IMR-90 (cell line): ENCODE results near the gene RASSF5. TPM values are rescaled to one million over a fixed set of nuclear protein-coding genes. Genes with fewer than 3 reads are reported as not detected.
A peak's percentile ranks its signal among the peaks of the same experiment; 100 is the strongest.

Experiments
- ATAC-seq: fragments of 200-7000 bp; cut with Tn5 transposase; 2 replicates; pipeline ENCODE4 v1.9.1; 2020; ENCODE audit warnings: low read depth, mild to moderate bottlenecking, moderate library complexity
- BruUV-seq: library from RNA; stranded (reverse); fragments of 400-500 nt; replicated peaks from 2 replicates; lab custom pipeline; 2021; lab: Mats Ljungman, UMichigan
- CTCF ChIA-PET: fragments of 300-600 bp; formaldehyde crosslinking; extraction: SDS; loops from one replicate; lab custom pipeline; 2021; ENCODE audit warnings: antibody characterized with exemption; lab: Yijun Ruan, JAX
- POLR2A ChIA-PET: fragments of 300-600 bp; sonication (Branson Sonifier 250); formaldehyde crosslinking; loops from one replicate; lab custom pipeline; 2022; ENCODE audit warnings: antibody characterized with exemption; ENCODE audit not compliant: unreplicated experiment; lab: Charles Lee
- DNase-seq: peaks from one replicate; pipeline ENCODE4 v3.0.0; 2013
- H2AFZ ChIP-seq: replicated peaks from 2 replicates; pipeline ENCODE3; 2013; ENCODE audit warnings: low read length, mild to moderate bottlenecking; ENCODE audit not compliant: poor library complexity
- H2AK5ac ChIP-seq: 2 replicates; pipeline ENCODE4 v1.6.1; 2013; ENCODE audit warnings: low read depth, low read length, inconsistent platforms
- H2AK9ac ChIP-seq: replicated peaks from 2 replicates; pipeline ENCODE3; 2013; ENCODE audit warnings: mild to moderate bottlenecking, low read depth, low read length, moderate library complexity; ENCODE audit not compliant: poor library complexity
- H2BK120ac ChIP-seq: 2 replicates; pipeline ENCODE4 v1.6.1; 2013; ENCODE audit warnings: low read depth, low read length, inconsistent platforms
- H2BK15ac ChIP-seq: 3 replicates; pipeline ENCODE4 v1.6.1; 2013; ENCODE audit warnings: low read depth, low read length, inconsistent platforms
- H2BK20ac ChIP-seq: 2 replicates; pipeline ENCODE4 v1.6.1; 2013; ENCODE audit warnings: low read depth, mild to moderate bottlenecking, inconsistent platforms, low read length, moderate library complexity
- H2BK5ac ChIP-seq: 2 replicates; pipeline ENCODE4 v1.6.1; 2013; ENCODE audit warnings: mild to moderate bottlenecking, low read depth, low read length, inconsistent platforms; ENCODE audit not compliant: poor library complexity, severe bottlenecking
- H3K14ac ChIP-seq: replicated peaks from 2 replicates; pipeline ENCODE4 v1.6.1; 2013; ENCODE audit warnings: low read depth, low read length, inconsistent platforms
- H3K18ac ChIP-seq: 2 replicates; pipeline ENCODE4 v1.6.1; 2013; ENCODE audit warnings: low read depth, low read length, control low read depth
- H3K23ac ChIP-seq: 2 replicates; pipeline ENCODE4 v1.6.1; 2013; ENCODE audit warnings: low read depth, low read length, inconsistent platforms
- H3K27ac ChIP-seq: 2 replicates; pipeline ENCODE4 v1.5.1; 2013; ENCODE audit warnings: mild to moderate bottlenecking, control low read depth, low read length; ENCODE audit not compliant: insufficient read depth
- H3K27me3 ChIP-seq: 2 replicates; pipeline ENCODE4 v1.6.1; 2013; ENCODE audit warnings: low read length; ENCODE audit not compliant: control insufficient read depth, insufficient read depth
- H3K36me3 ChIP-seq: 2 replicates; pipeline ENCODE4 v1.6.1; 2013; ENCODE audit warnings: low read length, mixed read lengths; ENCODE audit not compliant: control insufficient read depth, insufficient read depth
- H3K4ac ChIP-seq: 2 replicates; pipeline ENCODE4 v1.6.1; 2013; ENCODE audit warnings: low read depth, low read length, inconsistent platforms
- H3K4me1 ChIP-seq: 2 replicates; pipeline ENCODE4 v1.6.1; 2013; ENCODE audit warnings: low read length, mixed read lengths; ENCODE audit not compliant: control insufficient read depth, insufficient read depth
- H3K4me2 ChIP-seq: 2 replicates; pipeline ENCODE4 v1.6.1; 2013; ENCODE audit warnings: low read depth, mild to moderate bottlenecking, control low read depth, low read length, moderate library complexity
- H3K4me3 ChIP-seq: 2 replicates; pipeline ENCODE4 v1.5.1; 2013; ENCODE audit warnings: low read depth, mild to moderate bottlenecking, control low read depth, low read length, moderate library complexity; ENCODE audit not compliant: insufficient read depth
- H3K56ac ChIP-seq: 2 replicates; pipeline ENCODE4 v1.6.1; 2013; ENCODE audit warnings: low read length, inconsistent platforms; ENCODE audit not compliant: insufficient read depth; ENCODE audit errors: extremely low read depth
- H3K79me1 ChIP-seq, 2 experiments: 2 replicates each; pipeline ENCODE4 v1.6.1; 2013; ENCODE audit warnings: low read length in 2 of 2, inconsistent platforms in 1 of 2, low read depth in 1 of 2
- H3K9ac ChIP-seq: 2 replicates; pipeline ENCODE4 v1.6.1; 2013; ENCODE audit warnings: low read depth, low read length, control low read depth
- H3K9me1 ChIP-seq: 2 replicates; pipeline ENCODE4 v1.6.1; 2013; ENCODE audit warnings: low read length, inconsistent platforms; ENCODE audit not compliant: insufficient read depth
- H3K9me3 ChIP-seq: 2 replicates; pipeline ENCODE4 v1.6.1; 2013; ENCODE audit warnings: low read length; ENCODE audit not compliant: control insufficient read depth, insufficient read depth
- H4K20me1 ChIP-seq: 2 replicates; pipeline ENCODE4 v1.6.1; 2013; ENCODE audit warnings: low read length, inconsistent platforms; ENCODE audit not compliant: insufficient read depth
- H4K5ac ChIP-seq: 2 replicates; pipeline ENCODE4 v1.6.1; 2013; ENCODE audit warnings: mild to moderate bottlenecking, low read depth, low read length, control low read depth
- H4K8ac ChIP-seq, 2 experiments: 2 replicates each; pipeline ENCODE4 v1.6.1; 2013; ENCODE audit warnings: low read depth in 2 of 2, low read length in 2 of 2, control low read depth in 1 of 2, inconsistent platforms in 1 of 2
- H4K91ac ChIP-seq: 2 replicates; pipeline ENCODE4 v1.6.1; 2013; ENCODE audit warnings: low read depth, low read length, inconsistent platforms; ENCODE audit not compliant: insufficient read depth
- CEBPB ChIP-seq: IDR thresholded peaks from 2 replicates; pipeline ENCODE4 v1.6.1; 2012; ENCODE audit warnings: low read depth, low read length, improper control_type of control experiment
- FOS ChIP-seq: fragments of 150-350 bp; IDR thresholded peaks from 2 replicates; pipeline ENCODE4 v1.6.1; 2016; ENCODE audit warnings: low read depth, low read length
- MAFK ChIP-seq: IDR thresholded peaks from 2 replicates; pipeline ENCODE4 v1.6.1; 2012; ENCODE audit warnings: low read depth, low read length, improper control_type of control experiment
- MAZ ChIP-seq: IDR thresholded peaks from 2 replicates; pipeline ENCODE4 v1.6.1; 2012; ENCODE audit warnings: low read depth, mild to moderate bottlenecking, low read length, improper control_type of control experiment, moderate library complexity, borderline replicate concordance
- MXI1 ChIP-seq: IDR thresholded peaks from 2 replicates; pipeline ENCODE4 v1.6.1; 2012; ENCODE audit warnings: low read depth, mild to moderate bottlenecking, low read length, moderate library complexity, borderline replicate concordance
- RAD21 ChIP-seq: IDR thresholded peaks from 2 replicates; pipeline ENCODE4 v1.6.1; 2012; ENCODE audit warnings: low read length, improper control_type of control experiment
- WGBS, 2 experiments: methylation state at CpG; one replicate each; pipeline versions ENCODE4 v1.1.5 to v1.1.7; 2013; ENCODE audit warnings: missing lambda C conversion rate in 2 of 2; ENCODE audit not compliant: insufficient read length in 1 of 2; ENCODE audit errors: extremely low coverage in 2 of 2; 5-methylcytosine and 5-hydroxymethylcytosine counted together
- dilution Hi-C: fragments of 300-500 bp; cut with HindIII; formaldehyde crosslinking; loops from one replicate; pipeline ENCODE4 v1.14.3; 2018; ENCODE audit warnings: low sequenced_read_pairs; ENCODE audit not compliant: unreplicated experiment
- in situ Hi-C: fragments of 300-500 bp; cut with MboI; formaldehyde crosslinking; loops from 3 replicates; pipeline ENCODE4 v1.14.3; 2019; ENCODE audit warnings: low sequenced_read_pairs, inconsistent platforms, mixed read lengths
- intact Hi-C: fragments of 100-400 bp; cut with micrococcal nuclease; formaldehyde crosslinking; loops from 2 replicates; pipeline ENCODE4 v1.10.0; 2022
- polyA plus RNA-seq, 3 experiments: library from polyadenylated mRNA; depleted of rRNA; stranded (reverse); fragments of >200 nt; gene quantifications; 2 replicates each; pipeline ENCODE4 v1.2.3, GENCODE V29; 2012; ENCODE audit warnings: low replicate concordance in 1 of 3
- total RNA-seq: library from RNA; depleted of rRNA; stranded (reverse); fragments of >200 nt; gene quantifications from 2 replicates; pipeline ENCODE4 v1.2.3, GENCODE V29; 2012

The RASSF5 gene
- total and polyA plus RNA-seq, 2 of the 4 experiments (the other 2 are of a cell fraction): 0.18 to 1.1 TPM

GRCh38 chr1:206513312-206514111, 6.2 kb downstream of the RASSF5 start:
- no peaks in the 10 kb centered on the region for H3K27me3 ChIP-seq
- H3K27ac ChIP-seq: peak overlapping the region; percentile 26; the same call in 1 of the 2 replicates
- no peaks in the 10 kb centered on the region for H3K9me3 ChIP-seq
- H3K4me1 ChIP-seq: peaks cover 21% of the 10 kb centered on the region
- in situ Hi-C loops (no loop called here), intact Hi-C loops (no loop called here), dilution Hi-C loops (no loop called here)
- peak overlapping the region; percentile 46 to 85; a peak in 3 of 4 replicates for H4K8ac ChIP-seq
- DNase-seq: peak; percentile 87
- H3K18ac ChIP-seq: peak overlapping the region; percentile 28
- peak overlapping the region; percentile 79 for H2AK9ac ChIP-seq
- CTCF ChIA-PET: no interaction called here
- H3K4me3 ChIP-seq: no peak overlapping the region
- no peak overlapping the region; the same call in 1 of the 2 replicates for H3K23ac ChIP-seq
- peaks cover 0 to 7% of the 10 kb centered on the region in 2 experiments; a peak in 1 of 4 replicates for H3K79me1 ChIP-seq
- peak overlapping the region; percentile 44 for H3K14ac ChIP-seq
- H3K9me1 ChIP-seq: peaks cover 10% of the 10 kb centered on the region; the same call in 1 of the 2 replicates
- 0 out of 2 replicates have a peak overlapping the region, but pooled peaks have one; percentile 15 for H3K56ac ChIP-seq
- peak overlapping the region; percentile 77; the same call in 2 of the 3 replicates for H2BK15ac ChIP-seq
- H4K91ac ChIP-seq: peak overlapping the region; percentile 75
- H3K36me3 ChIP-seq: no peaks in the 10 kb centered on the region
- POLR2A ChIA-PET: no interaction called here
- TF ChIP-seq MXI1 (peak; percentile 55; the same call in 1 of the 2 replicates), MAZ (peak; percentile 73; the same call in 1 of the 2 replicates), FOS (0 out of 2 replicates have a peak, but pooled peaks have one; percentile 26), RAD21 (0 out of 2 replicates have a peak, but pooled peaks have one; percentile 9), MAFK (no peak), CEBPB (no peak)
- H3K9ac ChIP-seq: no peak overlapping the region
- ATAC-seq: peak; percentile 93
- peak overlapping the region; percentile 90 for H2AFZ ChIP-seq
- no CpG with 5 or more reads among the region's 11 CpGs for WGBS, 2 experiments
- BruUV-seq: no TSS peak
- peak overlapping the region; percentile 95 for H2BK20ac ChIP-seq
- peak overlapping the region; percentile 83 for H3K4ac ChIP-seq
- H2AK5ac ChIP-seq: peak overlapping the region; percentile 57; the same call in 1 of the 2 replicates
- peak overlapping the region; percentile 48; the same call in 1 of the 2 replicates for H4K5ac ChIP-seq
- H2BK5ac ChIP-seq: peak overlapping the region; percentile 43
- H4K20me1 ChIP-seq: no peaks in the 10 kb centered on the region
- peak overlapping the region; percentile 90 for H2BK120ac ChIP-seq
- peak overlapping the region; percentile 38 for H3K4me2 ChIP-seq
